ENCODE results near the gene ELAC1. TPM values are rescaled to one million over a fixed set of nuclear protein-coding genes. Genes with fewer than 3 reads are reported as not detected.
"Not testable (repeated sequence)": the region's sequence is repeated elsewhere in the genome, so short reads cannot be mapped to it uniquely, and the experiment has no call there.

The ELAC1 gene
- polyA plus RNA-seq, 3 donors from 2014 or later: 9.3 to 23.6 (median 19.8) TPM

GRCh38 chr18:50982086-50982801 lies 14.4 kb downstream of the ELAC1 start:
- H3K27me3 Mint-ChIP-seq (ENCODE audit: low read depth in 3 of 3): no peaks in the 10 kb centered on the region
- no peak overlapping the region for H3K27ac Mint-ChIP-seq

DNA sequence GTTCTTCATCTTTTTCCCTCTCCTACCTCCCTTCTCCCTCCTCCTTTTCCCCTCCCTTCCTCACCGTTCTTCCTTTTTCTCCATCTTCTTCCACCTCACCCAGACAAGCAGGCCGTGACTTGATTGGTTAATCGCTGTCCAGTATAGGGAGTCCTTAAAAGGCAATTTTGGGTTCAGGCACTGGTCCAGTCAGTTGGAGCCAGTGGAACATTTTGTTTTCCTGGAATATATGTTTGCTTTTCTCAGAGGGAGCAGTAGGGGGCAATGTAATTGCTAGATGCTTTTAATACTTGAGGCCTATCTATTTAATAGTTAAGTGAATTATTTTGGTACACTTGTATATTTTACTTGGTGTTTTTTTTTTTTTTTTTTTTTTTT lies 15.0 kb downstream of the ELAC1 start:
- DNase-seq: no peak
- Mint-ChIP-seq H3K36me3 (peaks cover 19 to 25% (median 22%) of the 10 kb centered on the region in 3 donors), H3K4me1 (no peaks in the 10 kb centered on the region), H3K27me3 (ENCODE audit: low read depth in 3 of 3) (no peaks in the 10 kb centered on the region), H3K9me3 (peaks cover 0 to 3% (median 0%) of the 10 kb centered on the region in 6 donors), H3K4me3 (no peak overlapping the region), H3K27ac (no peak overlapping the region)

More at GRCh38 chr18:50982086-50982801, 14.4 kb downstream of the ELAC1 start:
- no peak for DNase-seq
- Mint-ChIP-seq H3K9me3 (peaks cover 0 to 4% (median 2%) of the 10 kb centered on the region in 6 donors), H3K4me1 (peaks cover 0 to 1% of the 10 kb centered on the region in 2 donors), H3K36me3 (peaks cover 24 to 29% (median 27%) of the 10 kb centered on the region in 3 donors), H3K4me3 (no peak overlapping the region)

DNA sequence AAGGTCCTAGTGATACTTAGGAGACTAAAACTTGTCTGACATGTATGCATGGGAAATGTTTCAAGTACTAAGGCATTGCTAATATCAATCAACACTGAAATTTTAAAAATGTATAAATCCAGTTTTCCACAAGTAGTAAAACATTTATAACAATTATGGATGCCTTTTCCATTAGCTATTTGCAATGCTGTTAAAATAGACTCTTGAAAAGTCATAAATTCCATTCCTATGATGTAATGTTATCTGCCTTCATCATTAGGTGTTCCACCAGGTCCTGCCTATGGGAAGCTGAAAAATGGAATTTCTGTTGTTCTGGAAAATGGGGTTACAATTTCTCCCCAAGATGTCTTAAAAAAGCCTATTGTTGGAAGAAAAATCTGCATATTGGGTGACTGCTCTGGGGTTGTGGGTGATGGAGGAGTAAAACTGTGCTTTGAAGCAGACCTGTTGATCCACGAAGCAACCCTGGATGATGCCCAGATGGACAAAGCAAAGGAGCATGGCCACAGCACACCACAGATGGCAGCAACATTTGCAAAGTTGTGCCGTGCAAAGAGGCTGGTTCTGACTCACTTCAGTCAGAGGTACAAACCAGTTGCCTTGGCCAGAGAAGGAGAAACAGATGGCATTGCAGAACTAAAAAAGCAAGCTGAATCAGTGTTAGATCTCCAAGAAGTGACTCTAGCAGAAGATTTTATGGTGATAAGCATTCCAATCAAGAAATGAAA lies 18.7 kb downstream of the ELAC1 start:
- Mint-ChIP-seq H3K4me3 (no peak overlapping the region), H3K9me3 (no peaks in the 10 kb centered on the region), H3K4me1 (no peaks in the 10 kb centered on the region), H3K27ac (peak overlapping the region in 1 of 6 donors; percentile 26), H3K36me3 (peaks cover 7 to 10% (median 8%) of the 10 kb centered on the region in 3 donors), H3K27me3 (ENCODE audit: low read depth in 3 of 3) (no peaks in the 10 kb centered on the region)
- no peak for DNase-seq

GRCh38 chr18:50987261-50987660 lies 19.4 kb downstream of the ELAC1 start:
- no peak for DNase-seq
- H3K9me3 Mint-ChIP-seq: no peaks in the 10 kb centered on the region
- H3K27ac Mint-ChIP-seq: no peak overlapping the region
- no peaks in the 10 kb centered on the region for H3K27me3 Mint-ChIP-seq (ENCODE audit: low read depth in 3 of 3)
- no peak overlapping the region for H3K4me3 Mint-ChIP-seq
- peaks cover 7 to 13% (median 11%) of the 10 kb centered on the region in 3 donors for H3K36me3 Mint-ChIP-seq
- no peaks in the 10 kb centered on the region for H3K4me1 Mint-ChIP-seq

- Mint-ChIP-seq H3K4me3 (no peak overlapping the region), H3K36me3 (peaks cover 7 to 13% (median 11%) of the 10 kb centered on the region in 3 donors), H3K9me3 (no peaks in the 10 kb centered on the region), H3K27ac (no peak overlapping the region), H3K27me3 (ENCODE audit: low read depth in 3 of 3) (no peaks in the 10 kb centered on the region), H3K4me1 (no peaks in the 10 kb centered on the region)
- DNase-seq: no peak
These were observed 21.9 kb downstream of the ELAC1 start for GRCh38 chr18:50989711-50990110.

- Mint-ChIP-seq H3K27ac (no peak overlapping the region), H3K9me3 (no peaks in the 10 kb centered on the region), H3K27me3 (ENCODE audit: low read depth in 3 of 3) (no peaks in the 10 kb centered on the region), H3K36me3 (peaks cover 0 to 8% (median 7%) of the 10 kb centered on the region in 3 donors), H3K4me3 (no peak overlapping the region), H3K4me1 (no peaks in the 10 kb centered on the region)
- DNase-seq: no peak
These were observed 24.5 kb downstream of the ELAC1 start for GRCh38 chr18:50992351-50992762.

GRCh38 chr18:50994031-50994430 lies 26.2 kb downstream of the ELAC1 start:
- DNase-seq: no peak
- Mint-ChIP-seq H3K9me3 (no peaks in the 10 kb centered on the region), H3K27ac (no peak overlapping the region), H3K27me3 (ENCODE audit: low read depth in 3 of 3) (no peaks in the 10 kb centered on the region), H3K4me1 (no peaks in the 10 kb centered on the region), H3K4me3 (no peak overlapping the region), H3K36me3 (peaks cover 0 to 7% (median 3%) of the 10 kb centered on the region in 3 donors)

GRCh38 chr18:51003174-51003573 lies 35.3 kb downstream of the ELAC1 start:
- H3K9me3 Mint-ChIP-seq: not testable (repeated sequence)

DNA sequence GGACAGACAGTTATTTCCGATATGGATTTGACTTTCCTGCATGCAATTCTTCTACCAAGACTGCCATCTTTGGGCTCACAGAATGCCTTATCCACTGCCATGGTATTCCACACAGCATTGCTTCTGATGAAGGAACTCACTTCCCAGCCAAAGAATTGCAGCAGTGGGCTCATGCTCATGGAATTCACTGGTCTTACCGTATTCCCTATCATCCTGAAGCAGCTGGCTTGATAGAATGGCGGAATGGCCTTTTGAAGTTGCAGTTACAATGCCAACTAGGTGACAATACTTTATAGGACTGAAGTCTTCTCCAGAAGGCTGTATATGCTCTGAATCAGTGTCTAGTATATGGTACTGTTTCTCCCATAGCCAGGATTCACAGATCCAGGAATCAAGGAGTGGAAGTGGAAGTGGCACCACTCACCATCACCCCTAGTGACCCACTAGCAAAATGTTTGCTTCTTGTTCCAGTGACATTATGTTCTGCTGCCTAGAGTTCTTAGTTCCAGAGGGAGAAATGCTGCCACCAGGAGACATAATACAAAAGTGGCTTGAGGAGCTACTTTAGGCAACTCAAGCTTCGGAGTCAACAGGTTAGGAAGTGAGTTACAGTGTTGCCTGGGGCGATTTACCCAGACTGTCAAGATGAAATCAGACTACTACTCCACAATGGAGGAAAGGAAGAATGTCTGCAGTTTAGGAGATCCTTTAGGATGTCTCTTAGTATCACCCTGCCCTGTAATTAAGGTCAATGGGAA lies 38.4 kb downstream of the ELAC1 start:
- no peak for DNase-seq
- Mint-ChIP-seq H3K36me3 (peaks cover 0 to 10% (median 8%) of the 10 kb centered on the region in 3 donors), H3K4me3 (no peak overlapping the region), H3K27ac (peak overlapping the region in 1 of 6 donors; percentile 11), H3K4me1 (no peaks in the 10 kb centered on the region), H3K9me3 (peaks cover 0 to 1% (median 0%) of the 10 kb centered on the region in 6 donors), H3K27me3 (ENCODE audit: low read depth in 3 of 3) (peaks cover 0 to 2% (median 0%) of the 10 kb centered on the region in 3 donors)

More at GRCh38 chr18:51003174-51003573, 35.3 kb downstream of the ELAC1 start:
- not testable (repeated sequence) for DNase-seq; H3K27ac Mint-ChIP-seq; H3K4me3 Mint-ChIP-seq; H3K27me3 Mint-ChIP-seq (ENCODE audit: low read depth in 3 of 3); H3K4me1 Mint-ChIP-seq
- H3K36me3 Mint-ChIP-seq: peaks cover 0 to 11% (median 10%) of the 10 kb centered on the region in 3 donors

GRCh38 chr18:51006948-51007789 lies 39.3 kb downstream of the ELAC1 start:
- no peak for DNase-seq
- Mint-ChIP-seq H3K4me3 (no peak overlapping the region), H3K9me3 (peaks cover 0 to 1% (median 0%) of the 10 kb centered on the region in 6 donors), H3K4me1 (no peaks in the 10 kb centered on the region), H3K27ac (no peak overlapping the region), H3K27me3 (ENCODE audit: low read depth in 3 of 3) (no peaks in the 10 kb centered on the region), H3K36me3 (peaks cover 0 to 4% (median under 1%) of the 10 kb centered on the region in 3 donors)

DNA sequence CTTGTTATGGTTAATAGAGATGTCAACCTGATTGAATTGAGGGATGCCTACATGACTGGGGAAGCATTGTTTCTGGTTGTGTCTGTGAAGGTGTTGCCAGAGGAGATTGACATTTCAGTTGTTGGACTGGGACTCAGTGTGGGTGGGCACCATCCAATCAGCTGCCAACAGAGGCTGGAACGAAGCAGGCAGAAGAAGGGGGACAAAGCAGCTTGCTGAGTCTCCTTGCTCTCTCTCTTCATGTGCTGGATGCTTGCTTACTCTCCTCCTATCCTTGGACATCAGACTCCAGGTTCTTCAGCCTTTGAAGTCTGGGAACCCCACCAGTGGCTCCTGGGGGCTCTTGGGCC lies 39.9 kb downstream of the ELAC1 start:
- Mint-ChIP-seq H3K4me3 (no peak overlapping the region), H3K9me3 (peaks cover 0 to 1% (median 0%) of the 10 kb centered on the region in 6 donors), H3K27me3 (ENCODE audit: low read depth in 3 of 3) (peaks cover 0 to 2% (median 0%) of the 10 kb centered on the region in 3 donors), H3K4me1 (no peaks in the 10 kb centered on the region), H3K27ac (no peak overlapping the region), H3K36me3 (peaks cover 0 to 4% (median 0%) of the 10 kb centered on the region in 3 donors)
- DNase-seq: no peak

- Mint-ChIP-seq H3K27ac (no peak overlapping the region), H3K4me3 (no peak overlapping the region), H3K4me1 (no peaks in the 10 kb centered on the region), H3K9me3 (no peaks in the 10 kb centered on the region), H3K36me3 (peaks cover 0 to 8% (median 0%) of the 10 kb centered on the region in 3 donors), H3K27me3 (ENCODE audit: low read depth in 3 of 3) (peaks cover 0 to 2% (median 1%) of the 10 kb centered on the region in 3 donors)
- no peak for DNase-seq
These were observed 41.2 kb downstream of the ELAC1 start for GRCh38 chr18:51009072-51009471.

DNA sequence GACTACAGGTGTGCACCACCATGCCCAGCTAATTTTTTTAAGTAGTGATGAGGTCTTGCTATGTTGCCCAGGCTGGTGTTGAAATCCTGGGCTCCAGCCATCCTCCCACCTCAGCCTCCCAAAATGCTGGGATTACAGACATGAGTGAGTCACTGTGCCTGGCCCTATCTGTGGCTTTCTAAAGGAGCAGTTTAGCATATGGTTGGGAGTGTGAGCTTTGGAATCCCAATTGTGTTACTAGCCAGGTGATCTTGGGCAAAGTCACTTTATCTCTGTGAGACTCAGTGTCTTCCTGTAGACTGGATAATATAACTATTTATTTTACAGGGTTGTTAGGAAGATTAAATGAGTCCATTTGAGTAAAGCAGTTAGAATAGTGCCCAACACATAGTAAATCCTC lies 42.4 kb downstream of the ELAC1 start:
- Mint-ChIP-seq H3K27ac (no peak overlapping the region), H3K4me1 (no peaks in the 10 kb centered on the region), H3K4me3 (no peak overlapping the region), H3K27me3 (ENCODE audit: low read depth in 3 of 3) (peaks cover 0 to 2% (median 1%) of the 10 kb centered on the region in 3 donors), H3K36me3 (peaks cover 0 to 8% (median 0%) of the 10 kb centered on the region in 3 donors), H3K9me3 (no peaks in the 10 kb centered on the region)
- no peak for DNase-seq
